Endothelial cell of umbilical vein (primary cell): ENCODE results near the gene FYB1.

Source experiments
- EZH2 ChIP-seq: IDR thresholded peaks from 2 replicates; pipeline ENCODE4 v1.6.1; 2012; ENCODE audit warnings: borderline replicate concordance, low read depth, mild to moderate bottlenecking, moderate library complexity, low read length, inconsistent platforms; ENCODE audit not compliant: severe bottlenecking
- FOS ChIP-seq: IDR thresholded peaks from 2 replicates; pipeline ENCODE4 v1.6.1; 2011; ENCODE audit warnings: mild to moderate bottlenecking, low read length, moderate library complexity, borderline replicate concordance; ENCODE audit not compliant: insufficient read depth
- GATA2 ChIP-seq: IDR thresholded peaks from 2 replicates; pipeline ENCODE4 v1.7.0; 2011; ENCODE audit warnings: low read depth, mild to moderate bottlenecking, moderate library complexity, mixed read lengths, low read length; ENCODE audit not compliant: insufficient read length, insufficient read depth
- JUN ChIP-seq: IDR thresholded peaks from 2 replicates; pipeline ENCODE4 v1.6.1; 2011; ENCODE audit warnings: borderline replicate concordance, low read depth; ENCODE audit not compliant: insufficient read length, insufficient read depth
- MYC ChIP-seq: IDR thresholded peaks from one replicate; pipeline ENCODE4 v1.6.1; 2011; ENCODE audit warnings: mild to moderate bottlenecking, low read depth, low read length
- POLR2A ChIP-seq: IDR thresholded peaks from 2 replicates; pipeline ENCODE4 v1.6.1; 2012; ENCODE audit warnings: low read depth, mild to moderate bottlenecking, control low read depth, low read length
- POLR2AphosphoS5 ChIP-seq: IDR thresholded peaks from 2 replicates; pipeline ENCODE4 v1.6.1; 2012; ENCODE audit warnings: low read depth, mild to moderate bottlenecking, control low read depth, low read length, moderate library complexity; ENCODE audit not compliant: insufficient read depth
- TF ChIP-seq, protein P1 (sequence below), 2 donors: IDR thresholded peaks; 1 replicate in 1 of 2; 2 replicates in 1 of 2; pipeline ENCODE4 v1.5.1; 2011; ENCODE audit warnings: low read length in 2 of 2, mild to moderate bottlenecking in 2 of 2, moderate library complexity in 2 of 2, control low read depth in 1 of 2, inconsistent platforms in 1 of 2, low read depth in 1 of 2; ENCODE audit not compliant: insufficient read depth in 1 of 2; ENCODE audit errors: extremely low read depth in 1 of 2
- TF ChIP-seq, protein P2 (sequence below): IDR thresholded peaks from 2 replicates; pipeline ENCODE4 v1.6.1; 2011; ENCODE audit not compliant: insufficient read depth, insufficient read length

DNA sequence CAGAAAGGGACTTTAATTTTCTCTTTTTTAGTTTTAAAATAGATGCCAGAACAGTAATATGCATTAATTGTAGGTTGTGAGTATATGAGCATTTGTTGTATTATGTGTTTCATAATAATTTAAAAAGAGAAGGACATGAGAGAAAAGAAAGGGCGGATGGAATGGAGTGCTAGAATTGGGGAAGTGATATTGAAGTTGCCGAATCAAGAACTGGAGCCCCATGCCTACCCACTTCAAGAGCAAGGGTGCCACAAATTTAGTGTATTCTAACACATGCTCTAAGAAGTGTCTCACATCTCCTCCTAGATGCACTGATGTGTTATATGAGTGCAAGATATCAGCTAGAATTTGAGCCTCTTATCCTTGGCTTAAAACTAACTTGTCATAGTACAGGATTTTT is 43.6 kb upstream of the FYB1 start:
- no peak for TF ChIP-seq POLR2AphosphoS5
- no peak for TF ChIP-seq POLR2A
- TF ChIP-seq, protein P1, sequence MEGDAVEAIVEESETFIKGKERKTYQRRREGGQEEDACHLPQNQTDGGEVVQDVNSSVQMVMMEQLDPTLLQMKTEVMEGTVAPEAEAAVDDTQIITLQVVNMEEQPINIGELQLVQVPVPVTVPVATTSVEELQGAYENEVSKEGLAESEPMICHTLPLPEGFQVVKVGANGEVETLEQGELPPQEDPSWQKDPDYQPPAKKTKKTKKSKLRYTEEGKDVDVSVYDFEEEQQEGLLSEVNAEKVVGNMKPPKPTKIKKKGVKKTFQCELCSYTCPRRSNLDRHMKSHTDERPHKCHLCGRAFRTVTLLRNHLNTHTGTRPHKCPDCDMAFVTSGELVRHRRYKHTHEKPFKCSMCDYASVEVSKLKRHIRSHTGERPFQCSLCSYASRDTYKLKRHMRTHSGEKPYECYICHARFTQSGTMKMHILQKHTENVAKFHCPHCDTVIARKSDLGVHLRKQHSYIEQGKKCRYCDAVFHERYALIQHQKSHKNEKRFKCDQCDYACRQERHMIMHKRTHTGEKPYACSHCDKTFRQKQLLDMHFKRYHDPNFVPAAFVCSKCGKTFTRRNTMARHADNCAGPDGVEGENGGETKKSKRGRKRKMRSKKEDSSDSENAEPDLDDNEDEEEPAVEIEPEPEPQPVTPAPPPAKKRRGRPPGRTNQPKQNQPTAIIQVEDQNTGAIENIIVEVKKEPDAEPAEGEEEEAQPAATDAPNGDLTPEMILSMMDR (IDR thresholded peaks at IDR 0.05; ENCODE audit: extremely low read depth in 1 of 2, insufficient read depth in 1 of 2, low read depth in 1 of 2, low read length in 2 of 2), result no peak
- no peak for TF ChIP-seq EZH2
- TF ChIP-seq MYC, result no peak
- TF ChIP-seq GATA2, result no peak
- no peak for TF ChIP-seq FOS
- no peak for TF ChIP-seq JUN
- TF ChIP-seq, protein P2, sequence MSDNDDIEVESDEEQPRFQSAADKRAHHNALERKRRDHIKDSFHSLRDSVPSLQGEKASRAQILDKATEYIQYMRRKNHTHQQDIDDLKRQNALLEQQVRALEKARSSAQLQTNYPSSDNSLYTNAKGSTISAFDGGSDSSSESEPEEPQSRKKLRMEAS, result no peak
